NT2/D1 (cell line): Measurements from ENCODE around the gene C1orf35.

Experiments used
- DNase-seq: peaks from one replicate; pipeline ENCODE4 v3.0.0-alpha.2; 2011; ENCODE audit warnings: low read depth, low spot score
- H3K27me3 ChIP-seq: 2 replicates; pipeline ENCODE4 v1.6.0; 2011; ENCODE audit warnings: mild to moderate bottlenecking; ENCODE audit not compliant: insufficient read length, insufficient read depth
- H3K36me3 ChIP-seq: 2 replicates; pipeline ENCODE4 v1.6.1; 2011; ENCODE audit warnings: mild to moderate bottlenecking, low read length, mixed read lengths; ENCODE audit not compliant: insufficient read depth, insufficient read length
- H3K4me1 ChIP-seq: 2 replicates; pipeline ENCODE4 v1.5.1; 2011; ENCODE audit not compliant: insufficient read depth, insufficient read length
- H3K4me3 ChIP-seq: 2 replicates; pipeline ENCODE4 v1.5.1; 2011; ENCODE audit warnings: low read depth; ENCODE audit not compliant: insufficient read length
- H3K9ac ChIP-seq: 2 replicates; pipeline ENCODE4 v1.6.0; 2011; ENCODE audit warnings: low read depth; ENCODE audit not compliant: insufficient read length
- H3K9me3 ChIP-seq: 2 replicates; pipeline ENCODE4 v1.5.1; 2011; ENCODE audit warnings: mild to moderate bottlenecking, low read length; ENCODE audit not compliant: insufficient read depth
- SUZ12 ChIP-seq: IDR thresholded peaks from 2 replicates; pipeline ENCODE4 v1.6.1; 2011; ENCODE audit not compliant: insufficient read length, insufficient read depth; ENCODE audit errors: extremely low read depth
- YY1 ChIP-seq: IDR thresholded peaks from 2 replicates; pipeline ENCODE4 v1.6.1; 2011; ENCODE audit not compliant: insufficient read length, insufficient read depth
- ZNF274 ChIP-seq: IDR thresholded peaks from 2 replicates; pipeline ENCODE4 v1.6.1; 2011; ENCODE audit warnings: mild to moderate bottlenecking, low read depth, low read length

Gene C1orf35

GRCh38 chr1:228058172-228058948 lies 44.8 kb downstream of the C1orf35 start:
- H3K36me3 ChIP-seq, result no peaks in the 10 kb centered on the region
- no peak overlapping the region for H3K4me3 ChIP-seq
- TF ChIP-seq SUZ12 (no peak), ZNF274 (no peak), YY1 (no peak)
- peaks cover 13% of the 10 kb centered on the region; the same call in 1 of the 2 replicates for H3K9me3 ChIP-seq
- peaks cover 7% of the 10 kb centered on the region for H3K4me1 ChIP-seq
- no peak for DNase-seq
- H3K9ac ChIP-seq, result no peak overlapping the region
- peaks cover 29% of the 10 kb centered on the region for H3K27me3 ChIP-seq
